GM21576 (cell line): ENCODE measurements around the gene CAGE1.

ENCODE experiments used
- ATAC-seq: cut with Tn5 transposase; IDR thresholded peaks from one replicate; pipeline ENCODE4 v1.9.1; 2021; ENCODE audit warnings: mild to moderate bottlenecking, moderate library complexity; ENCODE audit not compliant: unreplicated experiment

The CAGE1 gene

DNA sequence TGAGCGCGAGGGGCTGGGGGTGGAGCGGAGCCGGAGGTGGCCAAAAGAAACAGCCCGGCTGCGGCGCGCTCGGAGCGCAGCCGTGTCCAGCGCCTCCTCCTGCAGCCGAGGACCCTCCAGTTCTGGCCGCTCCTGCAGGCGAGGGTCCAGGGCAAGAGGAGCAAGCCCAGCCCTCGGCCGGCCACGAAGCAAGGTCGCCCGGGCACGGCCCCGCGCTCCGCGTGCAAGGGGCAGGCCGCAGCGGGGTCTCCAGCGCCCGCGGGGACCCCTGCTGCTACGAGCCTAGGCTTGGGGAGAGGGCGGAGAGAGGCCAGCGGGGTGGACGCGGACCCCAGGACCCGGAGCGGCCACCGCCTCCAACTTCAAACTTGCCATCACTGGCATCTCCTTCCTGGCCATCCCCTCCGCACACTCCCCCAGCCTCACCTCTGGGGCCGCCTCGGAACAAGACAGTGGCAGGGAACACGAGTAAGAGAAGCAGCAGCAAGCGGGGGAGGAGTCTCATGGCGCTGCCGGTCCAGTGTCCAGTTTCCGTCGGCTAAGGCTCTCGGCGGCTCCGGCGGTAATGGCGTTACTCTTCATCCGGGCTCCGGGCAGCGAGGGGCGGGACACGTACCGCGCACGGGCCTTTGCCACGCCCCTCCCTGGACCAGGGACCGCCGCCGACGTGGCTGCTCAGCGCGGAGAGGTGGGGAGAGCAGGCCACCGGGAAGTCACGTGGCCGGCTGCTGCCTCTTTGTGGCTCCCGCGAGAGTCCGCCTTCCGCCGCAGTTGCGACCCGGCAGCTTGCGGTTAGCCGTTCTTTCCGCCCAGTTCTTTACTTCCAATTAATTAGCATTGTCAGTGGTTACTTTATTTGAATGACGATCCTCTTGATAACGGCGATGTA lies 76.7 kb downstream of the CAGE1 start, which contains the start of gene SSR1:
SSR1 (minus strand) TSS at position 584 of the 889 bp plus-strand sequence; CDS start at position 505, 79 bp downstream.
- ATAC-seq: peak; percentile 96

- no peak for ATAC-seq
Measured at GRCh38 chr6:7311917-7312615, 77.5 kb downstream of the CAGE1 start.

DNA sequence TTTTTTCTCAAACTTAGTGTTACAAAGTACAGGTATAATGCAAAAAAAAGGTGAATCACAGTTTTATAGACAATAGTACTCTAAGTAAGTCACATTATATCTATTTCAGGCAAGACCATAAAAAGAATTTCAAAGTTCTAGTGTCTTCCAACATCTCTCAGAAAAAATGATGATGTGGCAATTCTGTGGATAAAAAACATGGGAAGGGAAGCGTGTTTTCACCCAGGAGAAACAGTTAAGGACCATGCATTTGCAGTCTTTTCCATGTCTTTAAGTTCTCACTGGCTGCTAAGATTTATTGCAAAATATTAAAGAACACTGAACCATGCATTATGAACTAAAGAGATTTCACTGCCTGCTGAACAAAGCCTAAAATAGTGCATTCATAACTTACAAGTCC lies 78.4 kb downstream of the CAGE1 start:
- no peak for ATAC-seq

DNA sequence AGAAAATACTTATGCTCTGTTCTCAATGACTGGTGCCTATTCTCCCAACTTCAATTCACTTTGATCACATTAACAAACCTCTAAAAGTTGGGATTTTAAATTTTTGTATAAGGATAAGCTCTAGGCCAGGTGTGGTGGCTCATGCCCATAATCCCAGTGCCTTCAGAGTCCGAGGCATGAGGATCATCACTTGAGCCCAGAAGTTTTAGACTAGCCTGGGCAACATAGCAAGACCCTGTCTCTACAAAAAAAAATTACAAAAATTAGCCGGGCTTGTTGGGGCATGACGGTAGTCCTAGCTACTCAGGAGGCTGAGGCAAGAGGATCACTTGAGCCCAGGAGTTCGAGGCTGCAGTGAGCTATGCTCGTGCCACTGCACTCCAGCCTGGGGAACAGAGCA lies 80.5 kb downstream of the CAGE1 start:
- no peak for ATAC-seq

DNA sequence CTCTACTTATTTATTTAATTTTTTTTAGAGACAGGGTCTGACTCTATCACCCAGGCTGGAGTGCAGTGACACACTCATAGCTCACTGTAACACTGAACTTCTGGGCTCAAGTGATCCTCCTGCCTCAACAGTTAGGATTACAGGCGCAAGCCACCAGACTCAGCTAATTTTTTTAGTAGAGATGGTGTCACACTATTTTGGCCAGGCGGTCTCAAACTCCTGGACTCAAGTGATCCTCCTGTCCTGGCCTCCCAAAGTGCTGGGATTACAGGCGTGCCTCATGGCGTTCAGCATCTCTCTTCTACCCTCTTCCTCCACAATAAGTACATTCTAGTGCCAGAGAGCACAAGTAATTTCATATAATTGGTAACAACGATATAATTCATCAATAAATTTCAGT lies 82.0 kb downstream of the CAGE1 start:
- ATAC-seq: no peak

GRCh38 chr6:7304821-7305220 lies 84.7 kb downstream of the CAGE1 start:
- no peak for ATAC-seq

- no peak for ATAC-seq
Measured at GRCh38 chr6:7301702-7302101, 87.8 kb downstream of the CAGE1 start.

DNA sequence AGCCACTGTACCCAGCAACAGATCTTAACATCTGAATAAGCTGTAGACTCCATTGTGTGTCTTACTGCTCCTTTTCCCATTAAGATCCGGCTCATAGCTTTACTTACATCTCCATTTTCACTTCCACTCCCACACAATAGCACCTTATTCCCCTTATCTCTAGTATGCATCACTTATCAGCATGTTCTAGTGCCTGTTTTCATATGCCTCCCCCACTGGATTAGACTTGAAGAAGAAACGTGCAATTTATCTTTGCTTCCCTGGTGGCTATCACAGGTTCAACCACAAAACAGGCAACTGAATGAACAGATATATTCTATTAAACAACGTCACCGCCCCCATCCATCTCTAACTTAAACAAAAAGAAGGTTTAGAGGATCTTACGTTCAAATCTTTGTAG lies 88.6 kb downstream of the CAGE1 start:
- no peak for ATAC-seq

DNA sequence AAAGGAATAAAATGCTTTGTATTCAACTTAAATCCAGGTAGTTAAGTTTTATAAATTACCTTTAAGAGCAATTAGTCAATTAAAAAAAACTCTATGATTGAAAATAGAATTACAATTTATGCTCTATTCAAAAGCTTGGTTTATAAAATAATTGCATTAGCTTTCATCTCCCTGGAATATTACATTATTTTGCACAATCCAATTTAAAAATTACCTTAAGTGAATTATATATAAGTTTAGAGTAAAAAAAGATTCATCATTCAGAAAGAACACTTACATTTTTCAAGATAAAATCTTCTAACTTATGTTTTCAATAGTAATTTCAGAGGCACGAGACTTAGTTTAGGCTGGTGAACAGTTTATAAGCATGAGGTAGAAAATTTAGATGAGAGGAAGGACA lies 91.4 kb downstream of the CAGE1 start:
- ATAC-seq: no peak

GRCh38 chr6:7296602-7297001 lies 92.9 kb downstream of the CAGE1 start:
- no peak for ATAC-seq

GRCh38 chr6:7295916-7296315 lies 93.6 kb downstream of the CAGE1 start:
- no peak for ATAC-seq

DNA sequence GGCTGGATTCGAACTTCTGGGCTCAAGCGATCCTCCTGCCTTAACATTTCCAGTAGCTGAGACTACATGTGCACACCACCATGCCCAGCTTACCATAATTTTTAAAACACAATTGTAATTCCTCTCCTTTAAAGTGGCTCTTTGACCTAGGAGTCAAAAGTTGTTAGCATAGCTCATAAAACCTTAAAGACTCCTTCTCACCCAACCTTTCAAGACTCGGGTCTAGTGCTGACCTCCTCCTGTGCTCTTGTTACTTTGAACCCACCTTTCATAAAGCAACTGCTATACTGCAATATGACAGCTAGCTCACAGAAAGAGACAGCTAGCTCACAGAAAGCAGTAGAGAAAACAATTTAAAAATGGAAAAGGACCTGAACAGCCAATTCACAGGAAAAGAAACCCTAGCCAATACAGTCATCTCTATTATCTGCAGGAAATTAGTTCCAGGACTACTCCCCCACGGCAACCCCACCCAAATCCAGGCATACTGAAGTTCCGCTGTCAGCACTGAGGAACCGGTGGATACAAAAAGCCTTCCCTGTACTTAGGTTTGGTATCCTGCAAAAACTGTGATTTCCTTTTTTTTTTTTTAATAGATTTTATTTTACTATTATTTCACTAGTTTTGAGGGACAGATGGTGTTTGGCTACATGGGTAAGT lies 96.8 kb downstream of the CAGE1 start:
- ATAC-seq: no peak

GRCh38 chr6:7290079-7290478 lies 99.5 kb downstream of the CAGE1 start:
- ATAC-seq: no peak

GRCh38 chr6:7285416-7285815 lies 104.1 kb downstream of the CAGE1 start:
- ATAC-seq: no peak

- no peak for ATAC-seq
Measured at GRCh38 chr6:7283676-7284075, 105.9 kb downstream of the CAGE1 start.

DNA sequence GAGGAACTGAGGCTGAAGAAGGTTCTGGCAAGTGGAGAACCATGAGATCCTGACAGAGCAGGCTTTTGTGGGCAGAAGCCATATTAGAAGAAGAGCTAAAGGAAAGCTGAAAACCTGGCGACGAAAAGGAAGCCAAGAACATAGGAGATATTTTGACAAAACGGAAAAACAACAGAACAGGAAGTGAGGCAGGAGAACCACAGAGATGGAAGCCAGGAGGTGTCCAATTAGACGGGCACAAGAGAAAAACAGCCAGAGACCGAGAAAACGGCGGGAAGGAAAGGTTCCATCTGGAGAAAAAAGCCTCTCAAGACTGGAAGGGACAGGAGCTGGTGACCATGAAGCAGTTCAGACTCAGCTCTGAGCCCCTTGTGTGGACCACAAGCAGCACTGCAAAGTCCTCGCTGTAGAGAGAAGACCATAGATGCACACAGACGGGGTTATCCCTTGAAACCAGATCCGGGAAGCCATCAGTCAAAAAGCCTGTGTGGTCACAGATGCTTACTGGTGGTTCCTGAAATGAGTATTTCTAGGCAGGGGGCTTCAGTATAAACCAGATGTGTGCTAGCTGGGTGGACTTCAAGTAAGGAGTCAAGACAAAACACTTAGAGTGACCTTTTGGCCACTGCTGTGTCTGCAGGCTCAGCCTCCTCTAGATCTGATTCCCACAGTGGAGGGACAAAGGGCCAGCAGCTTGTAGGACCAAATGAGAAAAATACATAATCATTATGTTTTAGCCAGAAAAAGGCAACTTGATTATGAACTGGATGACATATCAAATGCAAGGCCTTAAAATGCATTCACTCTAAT lies 107.2 kb downstream of the CAGE1 start:
- no peak for ATAC-seq
